Measurements from ENCODE around the gene USO1.
"Not testable (repeated sequence)": the region's sequence is repeated elsewhere in the genome, so short reads cannot be mapped to it uniquely, and the experiment has no call there.

The USO1 gene

GRCh38 chr4:75724066-75724866, at the start of gene USO1:
TSS of gene USO1 (plus strand) at chr4:75724577. CDS start at chr4:75724820, 243 bp downstream.
- peak; percentile 99 for DNase-seq (ENCODE audit: low read depth, low spot score)

GRCh38 chr4:75675004-75675531, 49.3 kb upstream of the USO1 start:
- DNase-seq (ENCODE audit: low read depth, low spot score): peak; percentile 79

- DNase-seq (ENCODE audit: low read depth, low spot score): no peak
Observed at GRCh38 chr4:75678473-75678872, 45.9 kb upstream of the USO1 start.

GRCh38 chr4:75678965-75679364, 45.4 kb upstream of the USO1 start:
- no peak for DNase-seq (ENCODE audit: low read depth, low spot score)

- DNase-seq (ENCODE audit: low read depth, low spot score): no peak
Observed at GRCh38 chr4:75679876-75680575, 44.4 kb upstream of the USO1 start.

GRCh38 chr4:75683482-75684155, 40.8 kb upstream of the USO1 start:
- DNase-seq (ENCODE audit: low read depth, low spot score): no peak

- DNase-seq (ENCODE audit: low read depth, low spot score): no peak
Observed at GRCh38 chr4:75685546-75686189, 38.7 kb upstream of the USO1 start.

- no peak for DNase-seq (ENCODE audit: low read depth, low spot score)
Observed at GRCh38 chr4:75686346-75686745, 38.0 kb upstream of the USO1 start.

GRCh38 chr4:75687125-75687524, 37.3 kb upstream of the USO1 start:
- not testable (repeated sequence) for DNase-seq (ENCODE audit: low read depth, low spot score)

GRCh38 chr4:75692066-75692465, 32.3 kb upstream of the USO1 start:
- not testable (repeated sequence) for DNase-seq (ENCODE audit: low read depth, low spot score)

GRCh38 chr4:75696071-75696470, 28.3 kb upstream of the USO1 start:
- no peak for DNase-seq (ENCODE audit: low read depth, low spot score)

GRCh38 chr4:75696581-75696980, 27.8 kb upstream of the USO1 start:
- no peak for DNase-seq (ENCODE audit: low read depth, low spot score)

- no peak for DNase-seq (ENCODE audit: low read depth, low spot score)
Observed at GRCh38 chr4:75698162-75698962, 26.0 kb upstream of the USO1 start.

GRCh38 chr4:75698963-75699228, 25.5 kb upstream of the USO1 start:
- DNase-seq (ENCODE audit: low read depth, low spot score): no peak

GRCh38 chr4:75699299-75699698, 25.1 kb upstream of the USO1 start:
- DNase-seq (ENCODE audit: low read depth, low spot score): no peak

- peak; percentile 64 for DNase-seq (ENCODE audit: low read depth, low spot score)
Observed at GRCh38 chr4:75702919-75703411, 21.4 kb upstream of the USO1 start.

GRCh38 chr4:75705198-75705977, 19.0 kb upstream of the USO1 start:
- peak; percentile 85 for DNase-seq (ENCODE audit: low read depth, low spot score)

- DNase-seq (ENCODE audit: low read depth, low spot score): peak; percentile 37
Observed at GRCh38 chr4:75708218-75708691, 16.1 kb upstream of the USO1 start.

- no peak for DNase-seq (ENCODE audit: low read depth, low spot score)
Observed at GRCh38 chr4:75710246-75710645, 14.1 kb upstream of the USO1 start.

- DNase-seq (ENCODE audit: low read depth, low spot score): no peak
Observed at GRCh38 chr4:75714011-75714410, 10.4 kb upstream of the USO1 start.

All from ELF-1 (cell line).